H9 (cell line): ENCODE measurements around the gene MAGEB4. TPM values are rescaled to one million over a fixed set of nuclear protein-coding genes. Genes with fewer than 3 reads are reported as not detected.

Source experiments
- DNase-seq: peaks from one replicate; pipeline ENCODE4 v3.0.0-alpha.2; 2017
- H2AFZ ChIP-seq: one replicate; pipeline ENCODE4 v1.6.1; 2013; ENCODE audit warnings: mild to moderate bottlenecking, low read length, control low read depth, moderate library complexity
- H2AK5ac ChIP-seq: 2 replicates; pipeline ENCODE4 v1.6.1; 2013; ENCODE audit warnings: low read length, control low read depth, mixed read lengths; ENCODE audit not compliant: insufficient read length
- H2BK120ac ChIP-seq: one replicate; pipeline ENCODE4 v1.6.1; 2013; ENCODE audit warnings: low read depth, mild to moderate bottlenecking, low read length, control low read depth, inconsistent platforms; ENCODE audit not compliant: poor library complexity, severe bottlenecking
- H2BK12ac ChIP-seq: 2 replicates; pipeline ENCODE4 v1.6.1; 2013; ENCODE audit warnings: low read length, control low read depth, mixed read lengths, low read depth; ENCODE audit not compliant: insufficient read length
- H2BK15ac ChIP-seq: 2 replicates; pipeline ENCODE4 v1.6.1; 2013; ENCODE audit warnings: low read depth, low read length, control low read depth
- H2BK20ac ChIP-seq: one replicate; pipeline ENCODE4 v1.6.1; 2013; ENCODE audit warnings: low read depth, mild to moderate bottlenecking, low read length, control low read depth, inconsistent platforms; ENCODE audit not compliant: poor library complexity, severe bottlenecking
- H2BK5ac ChIP-seq: 2 replicates; pipeline ENCODE4 v1.6.1; 2013; ENCODE audit warnings: low read length, control low read depth, mixed read lengths; ENCODE audit not compliant: insufficient read length
- H3K14ac ChIP-seq: 2 replicates; pipeline ENCODE4 v1.6.1; 2013; ENCODE audit warnings: low read length, control low read depth; ENCODE audit not compliant: insufficient read depth
- H3K18ac ChIP-seq: 2 replicates; pipeline ENCODE4 v1.6.1; 2013; ENCODE audit warnings: low read depth, mild to moderate bottlenecking, mixed read lengths, low read length, control low read depth; ENCODE audit not compliant: insufficient read length
- H3K23ac ChIP-seq: 2 replicates; pipeline ENCODE4 v1.6.1; 2013; ENCODE audit warnings: low read length, control low read depth, mixed read lengths, low read depth; ENCODE audit not compliant: insufficient read length
- H3K23me2 ChIP-seq: 2 replicates; pipeline ENCODE4 v1.6.1; 2013; ENCODE audit warnings: low read depth, mild to moderate bottlenecking, mixed read lengths, low read length, control low read depth; ENCODE audit not compliant: insufficient read length, poor library complexity, severe bottlenecking
- H3K27ac ChIP-seq: 2 replicates; pipeline ENCODE4 v1.5.1; 2013; ENCODE audit warnings: low read length, control low read depth, mixed read lengths, low read depth; ENCODE audit not compliant: insufficient read length
- H3K27me3 ChIP-seq: 2 replicates; pipeline ENCODE4 v1.6.1; 2013; ENCODE audit warnings: low read length, control low read depth, inconsistent platforms; ENCODE audit not compliant: insufficient read depth
- H3K4ac ChIP-seq: 2 replicates; pipeline ENCODE4 v1.6.1; 2013; ENCODE audit warnings: low read depth, mild to moderate bottlenecking, control low read depth, inconsistent platforms, low read length, moderate library complexity
- H3K4me1 ChIP-seq: 2 replicates; pipeline ENCODE4 v1.6.1; 2013; ENCODE audit warnings: low read length, control low read depth, inconsistent platforms; ENCODE audit not compliant: insufficient read depth
- H3K4me2 ChIP-seq: 2 replicates; pipeline ENCODE4 v1.6.1; 2013; ENCODE audit warnings: low read length, control low read depth, mixed read lengths; ENCODE audit not compliant: insufficient read length, insufficient read depth
- H3K56ac ChIP-seq: 2 replicates; pipeline ENCODE4 v1.6.1; 2013; ENCODE audit warnings: low read depth, mild to moderate bottlenecking, mixed read lengths, low read length, control low read depth; ENCODE audit not compliant: insufficient read length
- H3K79me1 ChIP-seq: 2 replicates; pipeline ENCODE4 v1.6.1; 2013; ENCODE audit warnings: low read depth, mild to moderate bottlenecking, moderate library complexity, low read length, control low read depth, inconsistent platforms; ENCODE audit not compliant: insufficient read depth, poor library complexity, severe bottlenecking
- H3K79me2 ChIP-seq: 2 replicates; pipeline ENCODE4 v1.6.1; 2013; ENCODE audit warnings: low read length, control low read depth, inconsistent platforms; ENCODE audit not compliant: insufficient read depth
- H3K9ac ChIP-seq: 2 replicates; pipeline ENCODE4 v1.6.1; 2013; ENCODE audit warnings: low read length, control low read depth, mixed read lengths; ENCODE audit not compliant: insufficient read length; ENCODE audit errors: extremely low read depth
- H3K9me3 ChIP-seq: one replicate; pipeline ENCODE4 v1.6.1; 2013; ENCODE audit warnings: low read depth, low read length, inconsistent platforms; ENCODE audit not compliant: control insufficient read depth
- H3T11ph ChIP-seq: one replicate; pipeline ENCODE4 v1.6.1; 2013; ENCODE audit warnings: mild to moderate bottlenecking, low read length, control low read depth, inconsistent platforms
- H4K20me1 ChIP-seq: one replicate; pipeline ENCODE4 v1.6.1; 2013; ENCODE audit not compliant: control insufficient read depth, insufficient read length, insufficient read depth
- H4K5ac ChIP-seq: 2 replicates; pipeline ENCODE4 v1.6.1; 2013; ENCODE audit warnings: low read depth, mild to moderate bottlenecking, mixed read lengths, low read length, control low read depth; ENCODE audit not compliant: insufficient read length
- H4K8ac ChIP-seq: replicated peaks from 2 replicates; pipeline ENCODE4 v1.6.1; 2013; ENCODE audit warnings: low read length, control low read depth, mixed read lengths, low read depth; ENCODE audit not compliant: insufficient read length
- H4K91ac ChIP-seq: 2 replicates; pipeline ENCODE4 v1.6.1; 2013; ENCODE audit warnings: low read depth, mild to moderate bottlenecking, moderate library complexity, mixed read lengths, low read length, control low read depth; ENCODE audit not compliant: insufficient read length
- H3K27ac Mint-ChIP-seq, 3 experiments: 2 replicates in 2 of 3; 3 replicates in 1 of 3; pipeline ENCODE4 v1.8.0; 2020 to 2021; ENCODE audit warnings: mixed read lengths in 3 of 3, mild to moderate bottlenecking in 1 of 3, moderate library complexity in 1 of 3
- H3K27me3 Mint-ChIP-seq: 2 replicates; pipeline ENCODE4 v1.8.0; 2021; ENCODE audit warnings: low read depth, mild to moderate bottlenecking, moderate library complexity, mixed read lengths
- H3K36me3 Mint-ChIP-seq, 3 experiments: 2 replicates in 2 of 3; 3 replicates in 1 of 3; pipeline ENCODE4 v1.8.0; 2020 to 2021; ENCODE audit warnings: low read depth in 3 of 3, mixed read lengths in 3 of 3; ENCODE audit not compliant: insufficient read depth in 1 of 3
- H3K4me1 Mint-ChIP-seq, 2 experiments: 2 replicates each; pipeline ENCODE4 v1.8.0; 2020; ENCODE audit warnings: mixed read lengths in 2 of 2
- H3K4me3 Mint-ChIP-seq, 2 experiments: 2 replicates in 1 of 2; 3 replicates in 1 of 2; pipeline ENCODE4 v1.8.0; 2020 to 2021; ENCODE audit warnings: mild to moderate bottlenecking in 2 of 2, mixed read lengths in 2 of 2, moderate library complexity in 1 of 2
- H3K9me3 Mint-ChIP-seq, 2 experiments: 2 replicates in 1 of 2; 3 replicates in 1 of 2; pipeline ENCODE4 v1.8.0; 2020; ENCODE audit warnings: mild to moderate bottlenecking in 2 of 2, mixed read lengths in 2 of 2, moderate library complexity in 1 of 2
- WGBS: extraction: QIAGEN DNeasy Blood & Tissue Kit; methylation state at CpG from one replicate; pipeline ENCODE4 v1.1.7; 2013; ENCODE audit warnings: missing lambda C conversion rate, low lambda C conversion rate, mixed read lengths; ENCODE audit not compliant: insufficient read length; ENCODE audit errors: extremely low coverage; 5-methylcytosine and 5-hydroxymethylcytosine counted together
- total RNA-seq: library from RNA; stranded (reverse); gene quantifications from 2 replicates; pipeline ENCODE4 v1.2.1, GENCODE V29; 2021
- TF ChIP-seq, protein P1 (sequence below): fragments of 200-600 bp; sonication (generic); conservative IDR thresholded peaks from 3 replicates; pipeline ENCODE4 v1.8.0; 2021; ENCODE audit warnings: antibody characterized with exemption, mild to moderate bottlenecking

MAGEB4 gene
- total RNA-seq, 1 experiment from 2014 or later = 0.11 TPM

DNA sequence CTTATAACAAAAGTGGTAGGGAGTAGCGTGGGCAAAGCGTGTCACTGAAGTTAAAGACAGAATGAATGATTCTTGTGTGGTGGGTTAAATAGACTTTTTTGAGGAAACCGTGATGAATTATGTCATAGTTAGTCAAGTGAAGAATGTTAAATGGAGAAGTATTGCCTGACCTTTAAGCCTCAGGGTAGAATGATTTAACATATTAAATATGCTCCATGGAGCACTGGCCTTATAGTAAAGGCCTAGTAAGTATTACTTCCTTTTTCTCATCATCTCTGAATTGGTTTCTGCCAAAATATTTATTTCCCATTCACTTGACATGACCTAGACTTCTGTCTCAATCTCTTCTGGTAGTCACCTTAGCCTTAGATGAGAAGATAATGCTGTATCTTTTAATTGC, 28.8 kb downstream of the MAGEB4 start:
- no peak overlapping the region for H2BK12ac ChIP-seq
- no peak overlapping the region for H3K56ac ChIP-seq
- no peaks in the 10 kb centered on the region for H3K23me2 ChIP-seq
- no peak overlapping the region for H3K18ac ChIP-seq
- H3K9me3 ChIP-seq = no peaks in the 10 kb centered on the region
- no peaks in the 10 kb centered on the region for H3K79me1 ChIP-seq
- peaks cover 6 to 51% of the 10 kb centered on the region in 2 experiments; a peak in 4 of 5 replicates for H3K9me3 Mint-ChIP-seq
- H3K79me2 ChIP-seq = no peaks in the 10 kb centered on the region
- DNase-seq = no peak
- H2BK120ac ChIP-seq = no peak overlapping the region
- no peak overlapping the region for H3K27ac Mint-ChIP-seq
- no peaks in the 10 kb centered on the region for H3K27me3 ChIP-seq
- WGBS = no CpG with 5 or more reads among the region's 3 CpGs
- H3K27ac ChIP-seq = no peak overlapping the region
- H3K4me3 Mint-ChIP-seq = no peak overlapping the region
- H2AK5ac ChIP-seq = no peak overlapping the region
- no peak overlapping the region for H4K8ac ChIP-seq
- H4K20me1 ChIP-seq = no peaks in the 10 kb centered on the region
- H2BK5ac ChIP-seq = no peak overlapping the region
- H3T11ph ChIP-seq = no peak overlapping the region
- H3K23ac ChIP-seq = no peak overlapping the region
- H3K27me3 Mint-ChIP-seq = no peaks in the 10 kb centered on the region
- no peak overlapping the region for H4K5ac ChIP-seq
- H2AFZ ChIP-seq = no peak overlapping the region
- no peak overlapping the region for H3K4me2 ChIP-seq
- peaks cover 3% of the 10 kb centered on the region in 2 experiments; a peak in 2 of 4 replicates for H3K4me1 Mint-ChIP-seq
- no peaks in the 10 kb centered on the region for H3K4me1 ChIP-seq
- H2BK20ac ChIP-seq = no peak overlapping the region
- no peak overlapping the region for H3K14ac ChIP-seq
- TF ChIP-seq, protein P1, sequence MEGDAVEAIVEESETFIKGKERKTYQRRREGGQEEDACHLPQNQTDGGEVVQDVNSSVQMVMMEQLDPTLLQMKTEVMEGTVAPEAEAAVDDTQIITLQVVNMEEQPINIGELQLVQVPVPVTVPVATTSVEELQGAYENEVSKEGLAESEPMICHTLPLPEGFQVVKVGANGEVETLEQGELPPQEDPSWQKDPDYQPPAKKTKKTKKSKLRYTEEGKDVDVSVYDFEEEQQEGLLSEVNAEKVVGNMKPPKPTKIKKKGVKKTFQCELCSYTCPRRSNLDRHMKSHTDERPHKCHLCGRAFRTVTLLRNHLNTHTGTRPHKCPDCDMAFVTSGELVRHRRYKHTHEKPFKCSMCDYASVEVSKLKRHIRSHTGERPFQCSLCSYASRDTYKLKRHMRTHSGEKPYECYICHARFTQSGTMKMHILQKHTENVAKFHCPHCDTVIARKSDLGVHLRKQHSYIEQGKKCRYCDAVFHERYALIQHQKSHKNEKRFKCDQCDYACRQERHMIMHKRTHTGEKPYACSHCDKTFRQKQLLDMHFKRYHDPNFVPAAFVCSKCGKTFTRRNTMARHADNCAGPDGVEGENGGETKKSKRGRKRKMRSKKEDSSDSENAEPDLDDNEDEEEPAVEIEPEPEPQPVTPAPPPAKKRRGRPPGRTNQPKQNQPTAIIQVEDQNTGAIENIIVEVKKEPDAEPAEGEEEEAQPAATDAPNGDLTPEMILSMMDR = no peak
- no peak overlapping the region for H3K4ac ChIP-seq
- H2BK15ac ChIP-seq = no peak overlapping the region
- no peak overlapping the region for H3K9ac ChIP-seq
- no peaks in the 10 kb centered on the region; a peak in 2 of 7 replicates for H3K36me3 Mint-ChIP-seq
- no peak overlapping the region for H4K91ac ChIP-seq
